H1 (cell line): ENCODE data around the gene CXCL5. TPM values are rescaled to one million over a fixed set of nuclear protein-coding genes. Genes with fewer than 3 reads are reported as not detected.

Experiments used
- CTCF ChIA-PET: fragments of 300-600 bp; sonication (Branson Sonifier 250); formaldehyde crosslinking; loops from one replicate; lab custom pipeline; 2021; ENCODE audit not compliant: partially characterized antibody; lab: Charles Lee
- POLR2A ChIA-PET: fragments of 300-600 bp; sonication (Branson Sonifier 250); formaldehyde crosslinking; loops from one replicate; lab custom pipeline; 2021; ENCODE audit warnings: inconsistent platforms; ENCODE audit not compliant: partially characterized antibody; lab: Charles Lee
- DNase-seq, 2 experiments: peaks; one replicate each; pipeline versions ENCODE4 v3.0.0 to v3.0.0-alpha.2; 2010 to 2022; ENCODE audit warnings: low spot score in 2 of 2, low read depth in 1 of 2, mixed read lengths in 1 of 2
- FAIRE-seq: peaks from 2 replicates; lab custom pipeline; 2011; peaks lifted over from hg19 to GRCh38; lab: Jason Lieb, UNC
- H2AFZ ChIP-seq: 2 replicates; pipeline ENCODE4 v1.8.1; 2012; ENCODE audit warnings: low read length, inconsistent platforms
- H2AK5ac ChIP-seq: 2 replicates; pipeline ENCODE4 v1.6.1; 2013; ENCODE audit warnings: low read depth, low read length
- H2BK120ac ChIP-seq: replicated peaks from 2 replicates; pipeline ENCODE3; 2013; ENCODE audit warnings: low read depth, low read length, inconsistent platforms
- H2BK12ac ChIP-seq: 2 replicates; pipeline ENCODE4 v1.6.1; 2013; ENCODE audit warnings: low read depth, low read length
- H2BK15ac ChIP-seq: 2 replicates; pipeline ENCODE4 v1.6.1; 2013; ENCODE audit warnings: low read length
- H2BK20ac ChIP-seq: 2 replicates; pipeline ENCODE4 v1.6.1; 2013; ENCODE audit warnings: low read length
- H2BK5ac ChIP-seq: 2 replicates; pipeline ENCODE4 v1.6.1; 2013; ENCODE audit warnings: low read depth, low read length
- H3K14ac ChIP-seq: 2 replicates; pipeline ENCODE4 v1.6.1; 2013; ENCODE audit warnings: inconsistent platforms; ENCODE audit not compliant: insufficient read length
- H3K18ac ChIP-seq: 2 replicates; pipeline ENCODE4 v1.6.1; 2013; ENCODE audit warnings: low read length; ENCODE audit errors: extremely low read depth
- H3K23ac ChIP-seq: 2 replicates; pipeline ENCODE4 v1.6.1; 2013; ENCODE audit warnings: inconsistent platforms; ENCODE audit not compliant: insufficient read length
- H3K23me2 ChIP-seq: 2 replicates; pipeline ENCODE4 v1.6.1; 2013; ENCODE audit warnings: low read depth, low read length
- H3K27ac ChIP-seq: 2 replicates; pipeline ENCODE4 v1.6.1; 2011; ENCODE audit warnings: low read depth, low read length, inconsistent platforms
- H3K27me3 ChIP-seq, 4 experiments: replicated peaks in 1 of 4; 1 replicate in 1 of 4; 2 replicates in 3 of 4; pipeline versions ENCODE4 v1.6.1 to v1.8.1; 2011 to 2013; ENCODE audit warnings: low read length in 3 of 4, mild to moderate bottlenecking in 3 of 4, inconsistent platforms in 2 of 4, mixed read lengths in 2 of 4, moderate library complexity in 1 of 4; ENCODE audit not compliant: control insufficient read depth in 3 of 4, insufficient read depth in 3 of 4; ENCODE audit errors: extremely low read depth in 1 of 4
- H3K36me3 ChIP-seq, 4 experiments: 2 replicates each; pipeline versions ENCODE4 v1.6.1 to v1.8.1; 2011 to 2013; ENCODE audit warnings: mild to moderate bottlenecking in 4 of 4, low read length in 3 of 4, moderate library complexity in 2 of 4, control low read depth in 1 of 4, inconsistent platforms in 1 of 4; ENCODE audit not compliant: insufficient read depth in 4 of 4, control insufficient read depth in 2 of 4
- H3K4ac ChIP-seq: replicated peaks from 2 replicates; pipeline ENCODE3; 2013; ENCODE audit warnings: low read length, low read depth, mixed read lengths, inconsistent platforms; ENCODE audit not compliant: insufficient read length
- H3K4me1 ChIP-seq, 4 experiments: replicated peaks in 1 of 4; 1 replicate in 1 of 4; 2 replicates in 3 of 4; pipeline versions ENCODE4 v1.6.1 to v1.8.1; 2011 to 2013; ENCODE audit warnings: low read length in 3 of 4, inconsistent platforms in 2 of 4, mixed read lengths in 1 of 4; ENCODE audit not compliant: insufficient read depth in 4 of 4, control insufficient read depth in 3 of 4
- H3K4me2 ChIP-seq, 2 experiments: 2 replicates each; pipeline versions ENCODE4 v1.6.1 to v1.8.1; 2011 to 2013; ENCODE audit warnings: low read depth in 2 of 2, low read length in 2 of 2, control low read depth in 1 of 2, inconsistent platforms in 1 of 2, mild to moderate bottlenecking in 1 of 2; ENCODE audit not compliant: insufficient read depth in 1 of 2
- H3K4me3 ChIP-seq, 4 experiments: fragments of 200-600, 300-600 bp in 1 of 4; sonication (generic), shearing (Covaris generic), sonication (Bioruptor Twin) in 1 of 4; 2 replicates each; pipeline versions ENCODE4 v1.5.1 to v1.8.1; 2011 to 2016; ENCODE audit warnings: low read length in 4 of 4, low read depth in 3 of 4, control low read depth in 2 of 4, inconsistent platforms in 2 of 4, mild to moderate bottlenecking in 2 of 4, mixed read lengths in 1 of 4, moderate library complexity in 1 of 4; ENCODE audit not compliant: insufficient read depth in 2 of 4; ENCODE audit errors: extremely low read depth in 1 of 4
- H3K56ac ChIP-seq: replicated peaks from 2 replicates; pipeline ENCODE3; 2013; ENCODE audit warnings: low read depth, mild to moderate bottlenecking, mixed read lengths, low read length, inconsistent platforms; ENCODE audit not compliant: insufficient read length
- H3K79me1 ChIP-seq: 2 replicates; pipeline ENCODE4 v1.6.1; 2013; ENCODE audit warnings: low read depth, low read length, control low read depth
- H3K79me2 ChIP-seq, 2 experiments: 2 replicates each; pipeline versions ENCODE4 v1.6.1 to v1.8.1; 2012 to 2013; ENCODE audit warnings: low read length in 2 of 2, mild to moderate bottlenecking in 2 of 2, inconsistent platforms in 1 of 2; ENCODE audit not compliant: insufficient read depth in 2 of 2, control insufficient read depth in 1 of 2
- H3K9ac ChIP-seq, 4 experiments: replicated peaks in 1 of 4; 1 replicate in 1 of 4; 2 replicates in 3 of 4; pipeline versions ENCODE4 v1.6.1 to v1.8.1; 2011 to 2013; ENCODE audit warnings: low read depth in 3 of 4, low read length in 3 of 4, control low read depth in 2 of 4, mild to moderate bottlenecking in 2 of 4, moderate library complexity in 2 of 4, inconsistent platforms in 1 of 4; ENCODE audit errors: extremely low read depth in 1 of 4
- H3K9me3 ChIP-seq, 2 experiments: 2 replicates each; pipeline versions ENCODE4 v1.6.1 to v1.8.1; 2012 to 2013; ENCODE audit warnings: mild to moderate bottlenecking in 2 of 2, moderate library complexity in 2 of 2, control low read depth in 1 of 2, inconsistent platforms in 1 of 2, low read depth in 1 of 2, low read length in 1 of 2, mixed read lengths in 1 of 2; ENCODE audit not compliant: insufficient read depth in 2 of 2
- H4K20me1 ChIP-seq, 2 experiments: replicated peaks in 1 of 2; 2 replicates each; pipeline versions ENCODE3 to v1.8.1; 2011 to 2013; ENCODE audit warnings: inconsistent platforms in 2 of 2, low read length in 2 of 2, mild to moderate bottlenecking in 1 of 2; ENCODE audit not compliant: insufficient read depth in 2 of 2, control insufficient read depth in 1 of 2
- H4K5ac ChIP-seq: 2 replicates; pipeline ENCODE4 v1.6.1; 2013; ENCODE audit warnings: low read length, low read depth, mixed read lengths, inconsistent platforms; ENCODE audit not compliant: insufficient read length
- H4K8ac ChIP-seq: 2 replicates; pipeline ENCODE4 v1.8.0; 2013; ENCODE audit warnings: mild to moderate bottlenecking, moderate library complexity, low read length, inconsistent platforms; ENCODE audit not compliant: insufficient read depth; ENCODE audit errors: extremely low read depth
- H4K91ac ChIP-seq: replicated peaks from 2 replicates; pipeline ENCODE3; 2013; ENCODE audit warnings: low read length, mixed read lengths, inconsistent platforms; ENCODE audit not compliant: insufficient read length
- EGR1 ChIP-seq: IDR thresholded peaks from 2 replicates; pipeline ENCODE4 v1.6.1; 2011; ENCODE audit warnings: low read depth, low read length, borderline replicate concordance
- POLR2A ChIP-seq, 2 experiments: IDR thresholded peaks; 1 replicate in 1 of 2; 2 replicates in 1 of 2; pipeline ENCODE4 v1.6.1; 2011; ENCODE audit warnings: low read depth in 2 of 2, low read length in 2 of 2, mild to moderate bottlenecking in 2 of 2; ENCODE audit errors: control extremely low read depth in 1 of 2
- WGBS, 2 experiments: shearing (Covaris generic) in 1 of 2; methylation state at CpG; one replicate each; pipeline versions ENCODE4 v1.1.6 to v1.1.7; 2013 to 2015; ENCODE audit warnings: low lambda C conversion rate in 2 of 2, mixed read lengths in 2 of 2, inconsistent platforms in 1 of 2, low coverage in 1 of 2, missing lambda C conversion rate in 1 of 2; ENCODE audit not compliant: insufficient replicate concordance in 2 of 2, insufficient coverage in 1 of 2, insufficient read length in 1 of 2; ENCODE audit errors: extremely low coverage in 1 of 2, missing lambda C conversion rate in 1 of 2; 5-methylcytosine and 5-hydroxymethylcytosine counted together
- polyA plus RNA-seq, 7 experiments: library from polyadenylated mRNA; depleted of rRNA in 3 of 7; stranded (reverse) in 5 of 7; unstranded in 2 of 7; fragments of >200 nt in 5 of 7; fragments of 200-250 nt in 2 of 7; gene quantifications; 1 replicate in 5 of 7; 2 replicates in 1 of 7; 4 replicates in 1 of 7; pipeline versions ENCODE4 v1.2.1 to v1.2.3, GENCODE V29; 2011 to 2013; ENCODE audit warnings: missing spikeins in 2 of 7, mixed read lengths in 2 of 7
- total RNA-seq: library from RNA; stranded (reverse); fragmentation: NEBNext Ultra II Directional; extraction: Animal tissue kit (Norgen Biotek cat#: 25700); gene quantifications from 2 replicates; pipeline ENCODE4 v1.2.1, GENCODE V29; 2021

The CXCL5 gene
- total and polyA plus RNA-seq, 2 of the 8 experiments (the other 6 are each of a cell fraction or from before 2014, with no cell fraction given): 10.9 to 15.6 TPM

DNA sequence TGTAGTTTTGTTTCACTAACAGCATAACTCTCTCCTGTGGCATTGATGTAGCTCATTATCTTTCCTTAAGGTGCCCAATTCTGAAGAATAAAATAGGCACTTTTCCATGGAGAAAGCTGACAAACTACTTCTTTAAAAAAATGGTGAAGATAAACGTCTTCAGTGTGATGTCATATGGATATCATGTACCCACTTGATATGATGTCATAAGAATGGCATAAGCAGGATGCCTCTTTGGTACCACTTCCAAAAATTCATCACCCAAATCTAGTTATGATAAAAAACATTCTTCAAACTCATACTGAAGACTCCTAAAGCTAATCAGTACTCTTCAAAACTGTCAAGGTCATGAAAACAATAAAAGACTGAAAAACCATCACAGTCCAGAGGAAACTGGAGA, 42.9 kb upstream of the CXCL5 start:
- H4K20me1 ChIP-seq: no peaks in the 10 kb centered on the region
- H2BK20ac ChIP-seq: no peak overlapping the region
- no peaks in the 10 kb centered on the region for H3K79me1 ChIP-seq
- POLR2A ChIA-PET: no interaction called here
- H3K56ac ChIP-seq: no peak overlapping the region
- no peak overlapping the region for H2AK5ac ChIP-seq
- no peak overlapping the region for H2AFZ ChIP-seq
- no peak overlapping the region for H4K8ac ChIP-seq
- H2BK12ac ChIP-seq: no peak overlapping the region
- H2BK15ac ChIP-seq: no peak overlapping the region
- no peaks in the 10 kb centered on the region for H3K79me2 ChIP-seq
- no peak overlapping the region for H3K18ac ChIP-seq
- no peak overlapping the region for H4K91ac ChIP-seq
- no peaks in the 10 kb centered on the region for H3K36me3 ChIP-seq
- CTCF ChIA-PET: interaction anchor here (0.6 to 2.4 kb wide), 6 partner anchors 11 to 732 kb away, joined by 3 to 9 read pairs (median 3); partner anchors contain the start of gene CXCL2
- DNase-seq: no peak
- H3K9me3 ChIP-seq: peaks cover 2 to 3% of the 10 kb centered on the region in 2 experiments; a peak in 2 of 4 replicates
- no peak overlapping the region for H3K27ac ChIP-seq
- H3K27me3 ChIP-seq: no peaks in the 10 kb centered on the region
- TF ChIP-seq EGR1 (no peak), POLR2A (IDR thresholded peaks at IDR 0.05; ENCODE audit: control extremely low read depth in 1 of 2, low read depth in 2 of 2, low read length in 2 of 2) (no peak)
- H2BK120ac ChIP-seq: no peak overlapping the region
- H3K4me2 ChIP-seq: no peak overlapping the region
- H2BK5ac ChIP-seq: no peak overlapping the region
- no peak for FAIRE-seq
- no peak overlapping the region for H3K14ac ChIP-seq
- H4K5ac ChIP-seq: no peak overlapping the region
- no peak overlapping the region for H3K9ac ChIP-seq
- H3K23ac ChIP-seq: no peak overlapping the region
- no peak overlapping the region for H3K4ac ChIP-seq
- 61% methylated on average over 1 of the region's 1 CpG; no CpG with 5 or more reads in 1 of the 2 experiments for WGBS, 2 experiments
- H3K4me3 ChIP-seq: no peak overlapping the region
- H3K23me2 ChIP-seq: peaks cover 2% of the 10 kb centered on the region; the same call in 1 of the 2 replicates
- peaks cover 1 to 14% (median 4%) of the 10 kb centered on the region in 4 experiments; a peak in 4 of 7 replicates for H3K4me1 ChIP-seq
